Measurements from ENCODE around the gene CCNDBP1. TPM values are rescaled to one million over a fixed set of nuclear protein-coding genes. Genes with fewer than 3 reads are reported as not detected.

The CCNDBP1 gene
- total RNA-seq, 1 experiment from 2014 or later, result 53.6 TPM

- no peak for DNase-seq (ENCODE audit: low read depth)
Observed at GRCh38 chr15:43243020-43243645, 57.9 kb downstream of the CCNDBP1 start.

DNA sequence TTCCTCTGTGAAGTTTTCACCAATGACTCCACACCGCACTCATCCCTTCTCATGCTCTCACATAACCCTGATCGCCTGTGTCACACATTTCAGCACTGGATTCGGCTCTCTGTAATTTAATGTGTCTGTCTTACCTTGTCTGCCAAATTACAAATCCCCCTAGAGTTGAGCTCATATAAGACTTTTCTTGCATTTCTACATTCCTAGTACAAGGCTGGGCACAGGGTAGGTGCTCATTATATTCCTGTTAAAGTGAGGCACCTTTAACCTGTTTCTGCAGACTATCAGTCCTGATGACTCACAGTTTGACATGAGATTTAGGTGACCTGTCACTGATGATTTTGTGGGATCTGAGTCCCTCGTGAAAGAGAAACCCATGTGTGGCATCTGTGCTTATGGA lies 58.9 kb downstream of the CCNDBP1 start:
- no peak for DNase-seq (ENCODE audit: low read depth)

DNA sequence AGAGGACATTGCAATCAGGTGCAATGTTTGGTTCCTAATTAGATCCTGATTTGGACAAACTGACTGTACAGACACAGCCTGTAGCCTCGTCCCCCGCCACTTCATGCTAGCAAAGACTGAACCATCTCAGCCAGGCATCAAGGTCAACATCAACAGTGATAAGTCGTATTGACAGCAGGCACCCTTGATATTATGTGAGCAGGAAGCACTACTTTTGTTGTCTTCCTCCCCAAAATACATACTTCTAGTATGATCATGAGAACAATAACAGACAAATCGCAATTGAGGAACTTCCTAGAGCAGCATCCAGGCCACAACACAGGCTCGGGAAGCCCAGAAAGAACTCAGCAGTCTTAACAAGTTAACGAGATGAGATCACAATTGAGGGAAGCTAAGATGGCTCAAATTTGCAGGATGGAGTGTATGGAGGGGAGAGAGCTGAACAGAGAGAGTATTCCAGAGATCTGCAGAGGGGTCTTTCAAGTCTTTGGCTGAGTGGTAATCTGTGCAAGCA lies 61.1 kb downstream of the CCNDBP1 start:
- no peak for DNase-seq (ENCODE audit: low read depth)

Other genes starting within 250 kb of the CCNDBP1 start
- gene UBR1, start 79.4 kb upstream of the CCNDBP1 start, total RNA-seq (2014; rRNA removed; shearing (Covaris generic)), result 15.2 and 19.1 TPM in 2 replicates
- gene TMEM62, start 51.8 kb upstream of the CCNDBP1 start, total RNA-seq (2014; rRNA removed; shearing (Covaris generic)), result 32.7 and 35.8 TPM in 2 replicates
- gene EPB42, start 35.6 kb downstream of the CCNDBP1 start, total RNA-seq (2014; rRNA removed; shearing (Covaris generic)), result not detected in 2 replicates
- not detected in 2 replicates for gene TGM5, start 81.5 kb downstream of the CCNDBP1 start, total RNA-seq (2014; rRNA removed; shearing (Covaris generic))
- not detected in 2 replicates for gene TGM7, start 116.9 kb downstream of the CCNDBP1 start, total RNA-seq (2014; rRNA removed; shearing (Covaris generic))
- gene LCMT2, start 145.2 kb downstream of the CCNDBP1 start, total RNA-seq (2014; rRNA removed; shearing (Covaris generic)), result 4.7 and 8.8 TPM in 2 replicates
- 19.2 and 28.1 TPM in 2 replicates for gene ZSCAN29, start 185.6 kb downstream of the CCNDBP1 start, total RNA-seq (2014; rRNA removed; shearing (Covaris generic))
- gene TUBGCP4, start 185.7 kb downstream of the CCNDBP1 start, total RNA-seq (2014; rRNA removed; shearing (Covaris generic)), result 22.1 and 24.5 TPM in 2 replicates

All from M059J (cell line).